Globus pallidus (tissue), 1 donor: Measurements from ENCODE around the gene UAP1L1.
"Not testable (repeated sequence)": the region's sequence is repeated elsewhere in the genome, so short reads cannot be mapped to it uniquely, and the experiment has no call there.

ENCODE experiments used
- DNase-seq: peaks from one replicate; pipeline ENCODE4 v3.0.0-alpha.2; 2015; ENCODE audit warnings: low spot score

UAP1L1 gene, protein sequence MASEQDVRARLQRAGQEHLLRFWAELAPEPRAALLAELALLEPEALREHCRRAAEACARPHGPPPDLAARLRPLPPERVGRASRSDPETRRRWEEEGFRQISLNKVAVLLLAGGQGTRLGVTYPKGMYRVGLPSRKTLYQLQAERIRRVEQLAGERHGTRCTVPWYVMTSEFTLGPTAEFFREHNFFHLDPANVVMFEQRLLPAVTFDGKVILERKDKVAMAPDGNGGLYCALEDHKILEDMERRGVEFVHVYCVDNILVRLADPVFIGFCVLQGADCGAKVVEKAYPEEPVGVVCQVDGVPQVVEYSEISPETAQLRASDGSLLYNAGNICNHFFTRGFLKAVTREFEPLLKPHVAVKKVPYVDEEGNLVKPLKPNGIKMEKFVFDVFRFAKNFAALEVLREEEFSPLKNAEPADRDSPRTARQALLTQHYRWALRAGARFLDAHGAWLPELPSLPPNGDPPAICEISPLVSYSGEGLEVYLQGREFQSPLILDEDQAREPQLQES

DNA sequence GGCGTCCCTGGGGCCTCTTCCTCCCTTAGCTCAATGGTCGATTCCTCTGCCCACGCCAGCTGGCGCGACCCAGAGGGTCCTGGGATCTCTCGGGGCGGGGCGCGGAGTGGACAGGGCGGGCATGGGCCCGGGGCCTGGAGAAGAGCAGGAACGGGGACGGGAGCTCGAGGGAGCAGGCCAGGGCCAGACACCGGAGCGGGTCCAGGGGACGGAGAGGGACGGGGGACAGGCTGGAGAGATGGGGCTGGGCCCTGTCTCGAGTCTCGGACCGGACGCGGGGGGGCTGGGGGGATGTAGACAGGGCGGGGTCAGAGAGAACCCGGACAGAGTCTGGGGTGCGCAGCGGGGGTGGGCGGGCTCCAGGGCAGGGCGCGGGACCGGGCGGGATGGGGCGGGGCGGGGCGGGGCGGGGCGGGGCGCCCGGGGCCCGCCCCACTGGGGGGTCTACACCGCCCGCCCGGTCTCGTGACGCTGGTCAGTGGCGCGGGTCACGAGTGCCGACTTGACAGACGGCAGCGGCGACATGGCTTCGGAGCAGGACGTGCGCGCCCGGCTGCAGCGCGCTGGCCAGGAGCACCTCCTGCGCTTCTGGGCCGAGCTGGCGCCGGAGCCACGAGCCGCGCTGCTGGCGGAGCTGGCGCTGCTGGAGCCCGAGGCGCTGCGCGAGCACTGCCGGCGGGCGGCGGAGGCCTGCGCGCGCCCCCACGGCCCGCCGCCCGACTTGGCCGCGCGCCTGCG is at the start of gene UAP1L1:
Gene UAP1L1 (plus strand): TSS at position 508 of the 738 bp plus-strand sequence. CDS start 16 bp downstream, at position 524.
- peak; percentile 80 for DNase-seq

DNA sequence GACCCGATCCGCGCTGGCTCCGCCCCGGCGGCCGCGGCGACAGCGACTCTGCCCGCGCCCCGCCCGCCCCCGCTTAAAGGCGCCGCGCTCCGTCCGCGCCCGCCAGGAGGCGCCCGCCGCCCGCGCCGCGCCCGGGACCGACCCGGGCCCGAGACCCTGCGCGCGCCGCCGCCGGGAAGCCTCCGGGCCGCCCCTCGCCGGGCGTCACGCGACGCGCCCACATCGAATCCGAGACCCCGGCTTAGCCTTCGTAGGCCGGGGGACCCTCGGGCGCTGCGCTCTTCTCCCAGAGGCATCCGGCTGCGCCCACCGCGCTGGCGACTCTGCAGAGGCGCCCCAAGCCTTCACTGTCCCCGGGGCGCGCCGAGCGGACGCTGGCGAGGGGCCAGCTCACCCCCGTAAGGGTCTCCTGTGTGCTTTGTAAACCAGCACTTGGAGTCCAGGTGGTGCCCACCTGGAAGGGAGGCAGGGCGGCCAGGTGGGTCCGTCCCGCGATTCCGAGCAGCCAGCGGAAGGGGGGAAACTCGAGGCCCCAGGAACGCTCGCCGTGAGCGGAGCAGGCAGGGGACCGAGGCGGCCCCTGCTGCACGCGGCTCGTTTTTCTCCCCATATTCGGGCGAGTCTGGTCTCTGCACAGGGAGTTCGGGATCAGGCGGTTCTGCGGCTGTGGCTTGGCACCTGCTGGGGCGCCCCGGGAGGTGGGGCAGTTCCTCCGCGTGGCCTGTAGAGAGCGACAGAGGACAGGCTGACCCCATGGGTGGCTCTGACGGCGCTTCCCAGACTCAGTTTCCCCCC is 48.9 kb upstream of the UAP1L1 start:
- peak; percentile 78 for DNase-seq

DNA sequence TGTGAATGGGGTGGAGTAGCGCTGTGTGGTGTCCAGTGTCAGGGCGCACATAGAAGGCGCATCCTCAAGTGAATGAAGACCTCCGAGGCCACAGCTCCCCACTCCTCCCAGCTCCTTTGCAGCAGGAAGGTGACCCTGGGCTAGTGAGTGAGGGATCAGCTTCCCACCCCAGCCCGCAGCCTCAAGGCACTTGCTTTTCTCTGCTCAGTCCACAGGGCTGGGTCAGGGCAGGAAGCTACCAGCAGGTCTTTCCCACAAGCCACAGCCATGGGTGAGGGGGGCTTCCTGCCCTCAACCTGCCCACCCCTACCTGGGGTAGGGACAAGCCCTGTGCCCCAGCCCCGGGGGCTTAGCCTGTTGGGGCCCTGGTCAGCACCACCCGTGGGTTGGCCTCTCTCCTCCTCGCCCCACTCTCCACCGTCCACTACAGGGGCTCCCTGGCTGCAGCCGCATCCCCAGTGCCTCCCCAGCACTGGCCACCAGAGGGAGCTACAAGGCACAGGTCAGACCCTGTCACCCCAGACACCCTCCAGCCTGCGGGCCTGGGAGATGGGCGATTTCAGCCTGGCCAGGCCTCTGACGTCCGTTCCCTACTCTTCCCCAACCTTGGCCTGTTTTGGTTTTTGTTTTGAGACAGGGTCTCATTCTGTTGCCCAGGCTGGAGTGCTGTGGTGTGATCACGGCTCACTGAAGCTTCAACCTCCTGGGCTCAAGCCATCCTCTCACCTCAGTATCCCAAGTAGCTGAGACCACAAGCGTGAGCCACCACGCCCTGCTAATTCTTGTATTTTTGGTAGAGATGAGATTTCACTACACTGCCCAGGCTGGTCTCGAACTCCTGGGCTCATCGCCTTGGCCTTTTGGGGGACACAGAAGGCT is 48.0 kb upstream of the UAP1L1 start:
- DNase-seq: peak; percentile 85

DNA sequence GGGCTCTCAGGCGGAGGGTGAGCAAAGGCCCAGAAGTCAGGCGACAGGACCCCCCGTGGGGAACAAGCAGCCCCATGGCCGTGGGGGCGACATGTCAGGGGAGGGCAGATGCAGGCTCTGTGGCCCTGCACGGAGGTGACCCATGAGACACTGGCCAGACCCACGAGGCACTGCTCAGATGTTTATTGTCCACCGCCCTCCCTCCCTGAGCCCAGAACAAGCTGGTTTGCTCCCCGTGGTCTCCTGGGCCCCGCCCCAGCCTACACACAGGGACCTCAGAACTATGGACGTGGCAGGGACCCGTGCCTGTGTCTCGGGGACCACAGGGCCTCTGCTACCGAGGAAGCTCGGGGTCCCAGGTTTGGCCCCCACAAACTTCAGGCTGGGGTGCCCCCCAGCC is 47.3 kb upstream of the UAP1L1 start:
- no peak for DNase-seq

DNA sequence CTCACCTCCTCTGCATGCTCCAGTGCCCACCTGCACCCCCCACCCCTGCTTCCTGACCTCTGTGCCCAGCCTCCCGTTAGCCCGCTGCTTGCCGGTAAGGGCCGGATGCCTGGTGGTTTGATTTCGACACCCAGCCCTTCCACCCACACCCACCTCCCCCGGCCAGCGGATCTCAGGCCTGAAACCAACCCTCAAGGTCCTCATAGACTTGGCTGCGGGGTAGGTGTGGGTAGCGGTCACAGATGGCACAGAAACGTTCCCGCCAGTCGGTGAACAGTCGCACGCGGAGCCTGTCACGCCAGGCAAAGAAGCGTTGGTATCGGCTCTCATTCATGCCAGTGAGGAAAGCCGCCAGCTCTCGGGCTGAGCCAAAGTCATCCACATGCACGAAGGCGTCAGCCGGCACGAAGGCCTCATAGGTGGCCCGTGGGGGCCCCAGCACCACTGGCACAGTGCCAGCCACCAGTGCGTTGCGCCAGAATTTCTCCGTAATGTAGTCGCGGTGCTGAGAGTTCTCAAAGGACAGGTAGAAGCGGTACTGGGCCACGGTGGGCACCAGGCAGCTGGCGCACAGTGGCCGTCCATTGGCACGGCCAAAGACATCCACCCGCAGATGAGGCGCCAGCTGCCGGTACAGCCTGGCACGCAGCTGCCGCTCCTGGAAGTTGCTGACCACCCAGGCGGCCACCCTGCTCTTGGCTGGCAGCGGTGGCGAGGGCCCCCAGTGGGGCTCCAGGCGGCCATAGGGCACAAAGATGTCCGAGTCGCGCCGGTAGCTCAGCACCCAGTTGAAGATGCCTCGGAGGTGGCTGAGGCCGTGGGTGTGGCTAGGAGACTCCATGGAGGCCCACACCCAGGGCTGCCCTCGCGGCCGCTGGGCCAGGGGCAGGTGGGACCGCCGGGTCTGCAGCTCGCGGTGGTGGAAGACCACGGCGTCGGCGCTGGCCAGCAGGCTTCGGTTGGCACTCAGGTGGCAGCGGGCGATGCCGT is 46.5 kb upstream of the UAP1L1 start:
- no peak for DNase-seq

DNA sequence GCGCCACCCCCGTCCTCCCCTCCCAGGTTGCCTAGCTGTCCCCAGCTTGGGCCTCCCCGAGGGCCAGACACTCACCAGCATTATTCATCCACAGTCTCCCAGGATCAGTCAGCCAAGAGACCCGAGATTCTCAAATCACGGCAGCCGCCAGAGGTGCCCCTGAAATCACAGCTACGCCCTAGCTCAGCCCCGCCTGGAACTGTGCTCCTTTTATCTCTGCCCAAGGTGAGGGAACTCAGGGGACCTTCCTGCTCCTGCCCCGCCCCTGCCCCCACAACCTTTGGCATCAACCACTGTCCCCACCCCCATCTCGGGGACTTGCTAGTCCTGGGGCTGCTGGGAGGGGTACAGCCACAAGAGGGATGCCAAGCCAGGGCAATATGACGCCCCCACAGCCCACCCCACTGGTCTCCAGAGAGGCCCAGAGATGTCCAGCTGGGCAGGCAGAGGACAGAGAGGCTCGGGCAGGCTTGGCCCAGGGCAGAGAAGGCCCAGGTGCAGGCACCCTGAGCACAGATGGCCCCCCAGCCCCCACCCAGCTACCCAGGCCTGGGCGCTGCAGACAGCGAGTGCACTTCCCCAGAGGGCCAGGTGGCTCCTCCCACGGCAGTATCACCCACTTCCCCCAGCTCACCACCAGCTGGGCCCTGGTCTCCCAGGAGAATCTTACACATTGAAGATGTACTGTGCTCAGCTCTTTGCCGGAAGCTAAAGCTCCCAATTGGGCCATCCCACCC is 45.2 kb upstream of the UAP1L1 start, which contains the start of gene FUT7:
Gene FUT7 (minus strand): TSS at position 185 of the 737 bp plus-strand sequence. CDS start 97 bp downstream, at position 88.
- no peak for DNase-seq

DNA sequence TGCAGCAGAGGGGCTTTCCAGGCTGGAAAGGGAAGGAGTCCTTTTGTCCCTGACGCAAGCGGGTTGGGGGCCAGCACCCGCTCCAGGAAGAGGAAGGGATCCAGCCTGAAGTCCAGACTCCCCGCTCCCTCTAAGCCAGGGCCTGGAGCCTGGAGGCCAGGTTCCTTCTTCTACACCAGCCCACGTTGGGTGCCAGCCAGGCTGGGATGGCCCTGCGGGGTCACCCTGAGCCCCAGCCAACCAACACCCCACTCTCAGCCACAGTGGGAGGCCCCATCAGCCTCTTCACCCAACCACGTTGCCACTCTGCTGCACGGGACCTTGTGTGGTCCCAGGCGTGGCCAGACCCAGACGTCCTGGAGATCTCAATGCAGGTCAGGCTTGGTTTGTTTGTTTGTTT is 44.5 kb upstream of the UAP1L1 start:
- DNase-seq: no peak

DNA sequence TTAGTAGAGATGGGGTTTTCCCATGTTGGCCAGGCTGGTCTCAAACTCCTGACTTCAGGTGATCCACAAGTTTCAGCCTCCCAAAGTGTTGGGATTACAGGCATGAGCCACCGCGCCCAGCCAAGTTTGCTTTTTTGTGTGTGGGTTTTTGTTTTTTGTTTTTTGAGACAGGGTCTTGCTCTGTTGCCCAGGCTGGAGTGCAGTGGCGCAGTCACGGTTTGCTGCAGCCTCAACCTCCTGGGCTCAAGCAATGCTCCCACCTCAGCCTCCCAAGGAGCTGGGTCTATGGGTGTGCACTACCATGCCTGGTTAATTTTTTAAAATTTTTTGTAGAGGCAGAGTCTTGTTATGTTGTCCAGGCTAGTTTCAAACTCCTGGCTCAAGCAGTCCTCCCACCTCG is 43.8 kb upstream of the UAP1L1 start:
- DNase-seq: not testable (repeated sequence)

DNA sequence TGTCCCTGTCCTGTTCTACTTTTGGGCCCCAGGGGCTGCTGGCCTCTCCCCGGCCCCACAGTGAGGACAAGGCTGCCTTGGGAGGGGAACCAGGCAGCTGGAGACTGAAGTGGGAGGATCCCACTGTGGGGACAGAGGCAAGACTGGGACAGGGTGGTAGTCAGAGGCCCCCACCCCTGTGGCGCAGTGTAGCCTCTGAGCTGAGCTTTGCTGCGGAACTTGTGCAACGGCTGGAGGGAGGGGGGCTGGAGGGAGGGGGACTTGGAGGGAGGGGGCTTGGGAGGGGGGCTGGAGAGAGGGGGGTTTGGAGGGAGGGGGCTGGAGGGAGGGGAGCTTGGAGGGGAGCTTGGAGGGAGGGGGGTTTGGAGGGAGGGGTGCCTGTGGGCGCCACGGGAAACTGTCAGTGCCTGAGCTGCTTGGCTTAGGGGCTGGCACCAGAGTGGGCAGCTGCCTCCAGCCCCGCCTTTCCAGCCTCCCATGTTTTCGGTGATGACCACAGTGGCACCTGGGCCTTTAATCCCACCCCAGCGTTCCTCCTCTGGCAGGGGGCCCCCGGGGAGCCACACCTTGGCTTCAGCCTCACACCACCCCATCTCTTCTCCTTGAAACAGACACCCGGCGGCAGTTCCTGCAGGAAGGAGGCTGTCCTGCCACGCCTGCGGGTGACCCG is 43.1 kb upstream of the UAP1L1 start:
- no peak for DNase-seq

DNA sequence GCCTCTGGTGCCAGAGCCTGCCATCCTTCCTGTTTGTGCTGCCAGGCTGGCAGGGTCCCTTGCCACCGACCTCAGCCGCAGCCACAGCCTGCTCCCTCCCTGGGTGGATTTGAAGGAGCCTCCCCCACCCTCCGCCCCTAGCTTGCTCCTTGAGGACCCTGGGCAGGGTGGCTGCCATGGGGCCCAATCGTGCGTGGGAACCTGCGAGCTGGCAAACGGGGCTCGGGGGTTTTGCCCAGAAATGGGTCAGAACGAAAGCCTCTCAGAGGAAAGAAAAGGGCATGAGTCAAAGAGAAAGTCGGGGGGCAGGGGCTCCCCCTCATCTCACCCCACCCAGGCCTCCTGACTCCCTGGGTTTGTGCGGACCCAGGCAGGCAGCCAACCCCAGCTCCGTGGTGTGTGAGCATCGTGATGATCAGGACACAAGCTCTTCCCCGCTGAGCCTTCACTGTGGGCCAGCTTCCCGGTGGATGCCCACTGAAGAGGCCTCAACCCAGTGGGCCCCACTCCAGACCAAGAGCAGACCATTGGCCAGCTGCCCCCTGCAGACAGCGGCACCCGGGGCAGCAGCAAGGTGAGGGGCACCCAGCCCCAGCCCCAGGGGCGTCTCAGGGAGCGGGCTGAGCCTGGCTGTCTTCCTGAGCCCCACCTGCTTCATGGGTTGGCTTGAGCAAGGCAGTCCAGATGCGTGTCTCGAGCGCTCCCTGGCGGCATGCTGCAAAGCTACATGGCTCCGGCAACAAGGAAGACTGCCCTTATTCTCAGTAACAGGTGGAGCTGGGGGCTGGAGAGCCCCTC is 42.4 kb upstream of the UAP1L1 start:
- peak; percentile 85 for DNase-seq

DNA sequence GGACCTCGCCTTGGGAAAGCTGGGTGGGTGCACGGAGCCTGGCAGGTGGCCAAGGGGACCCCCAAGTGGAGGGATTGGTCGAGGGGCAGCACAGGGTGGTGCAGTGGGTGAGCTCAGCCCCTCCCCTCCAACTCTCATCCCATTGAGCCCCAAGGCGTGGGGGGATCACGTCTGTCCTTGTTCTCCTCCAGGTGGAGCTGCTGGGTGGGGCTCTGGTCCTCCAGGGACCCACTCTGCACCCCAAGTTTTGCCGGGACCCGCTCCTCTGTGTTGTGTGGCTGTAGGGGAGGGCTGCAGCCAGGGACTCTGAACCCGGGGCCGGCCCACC is 41.8 kb upstream of the UAP1L1 start:
- DNase-seq: no peak

DNA sequence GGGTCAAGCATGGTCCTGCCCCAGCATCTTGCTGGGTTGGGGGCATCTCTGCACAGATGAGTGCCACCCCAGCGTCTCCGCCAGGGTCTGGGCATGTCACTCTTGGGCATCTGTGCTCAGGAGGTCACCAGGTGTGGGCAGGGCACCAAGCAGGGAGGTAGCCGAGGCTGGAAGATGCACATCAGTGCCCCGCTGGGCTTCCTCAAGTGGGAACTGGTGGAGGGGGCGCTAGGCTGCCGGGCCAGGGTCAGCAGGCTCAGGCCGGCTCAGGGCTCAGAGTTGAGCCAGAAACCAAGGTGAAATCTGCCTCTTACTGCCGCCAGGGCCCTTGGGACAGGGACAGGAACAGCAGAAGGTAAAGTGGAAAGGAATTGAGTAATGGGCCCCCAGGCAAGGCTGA is 41.4 kb upstream of the UAP1L1 start:
- no peak for DNase-seq

DNA sequence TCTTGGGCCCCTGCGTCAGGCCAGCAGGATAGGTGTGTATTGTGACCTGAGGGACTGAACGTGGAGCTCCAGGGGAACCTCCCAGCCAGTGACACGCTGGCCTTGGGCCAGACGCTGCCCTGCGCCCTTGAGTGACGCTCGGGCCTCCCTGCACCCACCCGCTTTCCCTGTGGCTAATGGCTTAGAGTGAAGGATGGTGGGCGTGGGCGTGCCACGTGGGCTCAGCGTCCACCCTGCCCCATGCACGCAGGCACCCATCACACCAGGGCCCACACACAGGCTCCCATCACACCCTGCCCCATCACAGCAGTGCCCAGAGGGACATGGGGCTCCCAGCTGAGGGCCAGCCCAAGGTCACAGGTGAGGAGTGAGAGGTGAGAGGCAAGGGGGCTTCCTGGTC is 40.3 kb upstream of the UAP1L1 start:
- DNase-seq: no peak

DNA sequence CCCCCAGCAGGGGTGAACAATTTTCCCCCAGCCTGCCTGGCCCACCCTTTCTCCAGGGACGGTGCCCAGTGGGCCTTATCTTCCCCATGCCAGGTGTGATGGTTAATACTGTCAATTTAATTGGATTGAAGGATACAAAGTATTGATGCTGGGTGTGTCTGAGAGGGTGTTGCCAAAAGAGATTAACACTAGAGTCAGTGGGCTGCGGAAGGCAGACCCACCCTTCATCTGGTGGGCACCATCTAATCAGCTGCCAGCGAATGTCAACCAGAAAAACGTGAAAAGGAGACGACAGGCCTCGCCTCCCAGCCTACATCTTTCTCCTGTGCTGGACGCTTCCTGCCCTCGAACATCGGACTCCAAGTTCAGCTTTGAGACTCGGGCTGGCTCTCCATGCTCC is 39.8 kb upstream of the UAP1L1 start:
- no peak for DNase-seq

DNA sequence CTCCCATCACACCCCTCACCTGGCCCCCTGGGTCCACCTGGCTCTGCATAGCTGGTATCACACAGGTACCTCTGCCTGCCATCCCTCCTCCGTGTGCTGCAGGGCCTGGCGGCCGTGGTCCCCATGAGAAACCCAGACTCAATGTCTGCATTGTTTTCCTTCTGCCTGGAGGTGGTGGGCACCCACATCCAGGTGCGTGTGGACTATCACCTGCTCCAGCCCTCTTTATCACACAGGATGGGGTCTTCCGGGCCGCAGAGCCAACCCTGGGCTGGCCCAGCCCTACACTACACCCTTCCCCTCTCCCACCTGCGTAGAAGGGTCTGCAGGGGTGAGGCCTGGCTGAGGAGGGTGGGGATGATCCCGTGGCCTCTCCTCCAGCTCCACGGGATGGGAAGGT is 38.4 kb upstream of the UAP1L1 start:
- DNase-seq: no peak

DNA sequence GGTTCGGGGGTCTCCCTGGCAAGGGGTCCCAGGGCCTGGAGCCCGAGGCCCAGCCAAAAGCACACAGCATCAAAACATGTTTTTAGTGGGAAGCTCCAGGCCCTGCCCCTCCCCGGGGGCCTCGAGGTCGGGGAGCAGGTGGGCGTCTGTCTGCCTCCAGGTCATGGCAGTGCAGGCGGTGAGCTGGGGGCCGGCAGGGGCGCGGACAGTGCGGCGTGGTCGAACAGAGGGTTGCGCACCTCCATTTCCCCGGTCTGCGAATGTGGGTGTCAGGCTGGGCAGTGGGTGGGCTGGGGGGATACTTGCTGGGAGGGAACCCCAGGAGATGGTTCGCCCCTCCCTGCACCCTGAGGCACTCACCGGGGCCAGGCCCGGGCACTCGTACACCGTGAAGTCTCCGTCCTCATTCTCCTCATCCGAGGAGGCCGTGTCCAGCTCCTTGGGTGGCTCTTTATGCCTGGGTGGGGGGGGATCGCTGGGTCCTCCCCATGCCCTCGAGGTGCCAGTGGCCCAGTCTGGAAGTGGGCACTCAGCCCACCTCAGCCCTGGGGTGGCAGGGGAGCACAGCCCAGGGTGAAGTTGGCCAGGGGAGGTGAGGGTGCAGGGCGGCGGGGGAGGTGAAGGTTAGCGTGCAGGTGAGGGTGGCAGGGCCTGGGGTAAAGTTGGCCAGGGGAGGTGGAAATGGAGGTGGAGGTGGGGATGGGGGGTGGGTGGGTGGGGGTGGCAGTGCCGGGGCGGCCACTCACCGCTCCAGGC is 37.5 kb upstream of the UAP1L1 start:
- DNase-seq: no peak

DNA sequence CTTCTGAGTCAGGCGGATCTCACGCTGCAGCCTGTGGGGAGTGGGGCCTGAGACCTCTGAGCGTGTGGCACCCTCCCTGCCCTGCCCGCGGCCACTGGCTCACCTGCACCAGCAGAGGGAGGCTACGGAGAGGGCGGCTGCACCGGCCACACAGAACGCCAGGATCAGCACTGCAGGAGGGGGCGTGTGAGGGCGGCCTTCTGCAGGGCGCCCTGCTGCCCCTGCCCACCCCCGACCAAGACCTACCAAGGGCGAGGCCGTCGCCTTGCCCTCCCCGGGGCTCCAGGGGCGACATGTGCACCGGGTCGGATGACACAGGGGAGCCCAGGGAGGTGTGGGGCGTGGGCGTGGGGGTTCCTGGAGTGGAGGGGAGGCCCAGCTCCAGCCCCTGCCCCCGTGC is 36.7 kb upstream of the UAP1L1 start:
- no peak for DNase-seq
